AML-193 (cell line): ENCODE measurements around the gene PAK6.

ENCODE experiments used
- DNase-seq, 2 experiments: peaks; one replicate each; lab custom pipeline; 2025; lab: John Stamatoyannopoulos, UW

Gene PAK6

GRCh38 chr15:40276927-40277326 is 38.1 kb downstream of the PAK6 start:
- DNase-seq: no peak

DNA sequence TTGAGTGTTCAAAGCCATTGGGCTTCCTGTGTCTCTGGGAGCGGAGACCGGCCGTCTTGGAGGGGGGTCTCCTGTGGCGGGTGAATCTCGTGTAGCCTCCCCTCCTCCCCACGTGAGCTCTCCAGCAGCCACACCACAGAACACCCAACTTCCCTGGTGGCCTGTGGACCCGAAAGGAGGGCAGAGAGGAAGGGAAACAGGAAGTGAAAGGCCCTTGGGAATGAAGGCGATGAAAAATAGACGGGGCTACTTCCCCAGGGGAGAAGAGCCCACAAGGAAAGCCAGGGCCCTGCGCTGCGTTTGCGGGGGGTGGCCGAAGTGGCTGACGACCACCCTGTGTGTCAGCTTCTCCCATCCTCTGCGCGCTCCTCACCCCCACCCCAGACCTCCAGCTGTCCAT is 38.6 kb downstream of the PAK6 start:
- DNase-seq: no peak

DNA sequence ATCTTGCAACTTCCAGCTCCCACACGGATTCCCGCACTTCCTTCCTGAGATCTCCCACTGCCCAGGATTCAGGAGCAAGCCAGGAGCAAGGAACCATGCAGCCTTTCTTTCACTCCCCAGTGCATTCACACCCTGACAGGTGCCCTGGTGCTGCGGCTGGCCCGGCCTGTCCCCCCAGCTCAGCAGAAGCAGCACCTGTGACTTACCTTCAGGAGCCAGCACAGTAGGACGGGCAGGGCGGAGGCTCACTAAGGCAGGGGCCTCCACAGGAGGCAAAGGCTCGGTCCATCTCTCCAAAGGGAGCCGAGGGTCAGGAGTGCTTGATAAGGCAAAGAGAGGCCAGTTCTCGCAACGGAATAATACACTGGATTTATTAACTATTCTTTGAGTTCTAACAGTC is 39.2 kb downstream of the PAK6 start:
- DNase-seq: no peak

DNA sequence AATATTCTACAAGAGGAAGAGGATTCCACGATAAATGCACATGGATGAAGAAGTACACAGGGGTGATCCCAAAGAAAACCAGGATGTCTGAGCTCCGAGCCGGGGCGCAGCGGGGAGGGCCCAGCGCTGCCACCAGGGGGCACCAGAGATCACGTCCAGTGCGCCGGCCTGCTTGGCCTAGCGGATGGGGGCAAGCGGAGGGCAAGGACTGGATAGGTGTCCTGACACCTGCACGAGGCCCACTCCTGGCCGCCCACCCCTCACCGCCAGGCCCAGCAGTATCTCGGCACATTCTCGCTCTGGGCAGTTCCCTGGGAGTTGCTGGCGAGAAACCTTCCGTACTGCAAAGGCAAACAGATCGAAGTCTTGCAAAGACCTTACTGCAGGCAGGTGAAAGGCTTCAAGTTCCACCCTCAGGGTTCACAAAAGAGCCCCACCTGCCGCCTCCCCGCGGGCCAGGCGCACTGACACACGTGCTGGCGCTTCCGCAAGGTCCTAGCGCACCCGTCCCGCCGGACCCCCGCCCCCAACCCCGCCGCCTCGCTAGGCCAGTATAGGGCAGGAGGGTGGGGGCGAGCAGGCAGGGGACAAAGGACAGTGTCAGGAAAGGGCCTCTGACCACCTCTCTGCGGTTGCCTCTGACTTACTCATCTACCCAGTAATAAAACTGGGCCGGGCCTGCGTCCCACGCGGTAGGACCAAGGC is 40.7 kb downstream of the PAK6 start:
- DNase-seq: peak; percentile 8 to 31

- no peak for DNase-seq
Observed at GRCh38 chr15:40280260-40281056, 41.6 kb downstream of the PAK6 start.

GRCh38 chr15:40281057-40281800 is 42.4 kb downstream of the PAK6 start:
- no peak for DNase-seq

DNA sequence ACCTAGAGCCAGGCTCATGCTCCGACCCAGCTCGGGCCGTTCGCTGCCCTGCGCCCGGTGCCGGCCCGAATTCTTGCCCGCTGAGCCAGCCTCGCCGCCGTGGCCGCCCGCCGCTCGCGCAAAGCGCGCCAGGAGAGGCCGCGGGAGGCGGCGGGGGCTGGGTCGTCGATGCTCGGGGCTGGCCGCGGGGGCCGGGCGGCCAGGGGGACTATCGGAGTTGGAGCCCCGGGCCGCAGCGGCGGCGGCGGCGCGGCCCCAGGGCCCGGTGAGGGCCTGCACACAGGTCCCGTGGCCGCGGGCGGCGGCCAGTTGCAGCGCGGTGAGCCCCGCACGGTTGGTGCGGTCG is 42.9 kb downstream of the PAK6 start:
- no peak for DNase-seq

DNA sequence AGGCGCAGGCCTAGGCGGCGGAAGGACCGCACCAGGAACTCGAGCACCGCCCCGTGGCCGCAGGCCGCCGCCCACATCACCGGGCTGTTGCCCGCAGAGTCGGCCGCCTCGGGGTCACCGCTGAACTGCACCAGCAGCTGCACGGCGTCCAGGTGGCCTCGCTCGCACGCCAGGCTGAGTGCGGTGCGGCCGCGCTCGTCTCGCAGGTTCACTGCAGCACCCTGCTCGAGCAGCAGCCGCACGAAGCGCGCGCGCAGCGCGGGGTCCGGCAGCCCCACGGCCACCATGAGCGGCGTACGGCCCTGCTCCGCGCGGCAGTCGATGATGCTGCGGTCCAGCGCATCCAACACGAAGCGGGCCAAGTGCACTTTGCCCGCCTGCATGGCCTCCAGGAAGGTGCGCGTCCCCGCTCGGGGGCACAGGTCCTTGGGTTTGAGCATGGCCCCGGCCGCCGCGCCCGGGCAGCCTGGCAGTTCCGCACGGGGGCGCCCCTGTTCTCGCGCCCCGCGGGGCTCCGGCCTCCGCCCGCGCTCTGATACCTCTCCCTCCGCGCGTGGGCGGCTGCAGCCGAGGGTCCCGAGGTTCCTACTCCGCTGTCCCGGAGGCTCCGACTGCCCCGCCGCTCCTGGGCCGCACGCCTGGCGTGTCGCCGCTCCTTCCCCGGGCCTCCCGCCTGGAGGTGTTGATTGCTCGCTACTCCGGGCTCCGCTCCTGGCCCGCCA is 43.4 kb downstream of the PAK6 start:
- peak; percentile 40 to 41 for DNase-seq

DNA sequence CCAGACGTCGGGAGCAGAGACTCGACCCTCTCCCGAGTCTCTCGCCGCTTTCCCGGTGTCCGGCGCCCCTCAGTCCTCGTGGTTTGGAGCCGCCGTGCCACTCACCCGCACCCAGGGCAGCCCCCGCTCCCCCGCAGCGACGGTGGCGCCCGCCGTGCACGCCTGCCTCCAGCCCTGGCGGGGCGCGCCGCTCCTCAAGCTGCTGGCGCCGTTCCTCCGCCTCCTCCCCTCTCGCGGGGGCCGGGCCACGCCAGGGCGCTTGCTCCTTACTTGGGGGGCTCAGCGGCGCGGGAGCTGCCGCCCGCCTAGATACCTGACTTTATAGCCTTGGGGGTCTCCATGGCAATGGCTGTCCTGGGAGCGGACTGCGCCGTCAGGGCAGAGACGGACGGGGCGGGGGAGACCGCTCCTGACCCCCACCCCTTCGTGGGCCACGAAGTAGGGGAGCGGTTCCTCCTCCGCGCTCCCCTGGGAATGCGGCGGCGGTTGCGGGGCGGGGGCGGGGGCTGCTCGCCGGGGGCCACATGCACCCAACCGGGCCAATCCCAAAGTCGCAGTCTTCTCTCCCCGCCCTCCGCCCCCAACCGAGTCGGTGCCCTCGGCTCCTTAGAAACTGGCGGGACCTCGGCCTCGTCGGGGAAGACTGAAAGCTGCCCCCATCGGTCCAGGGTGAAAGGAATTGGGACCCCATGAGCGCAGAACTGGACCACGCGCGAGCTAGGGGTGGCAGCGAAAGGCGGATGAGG is 44.2 kb downstream of the PAK6 start, which contains the start of gene ANKRD63:
Gene ANKRD63 (minus strand): TSS at position 196 of the 746 bp plus-strand sequence. CDS start 478 bp downstream, outside the sequence.
- DNase-seq: peak in 1 of 2 experiments; percentile 35

- no peak for DNase-seq
Observed at GRCh38 chr15:40283615-40284300, 44.9 kb downstream of the PAK6 start.

- no peak for DNase-seq
Observed at GRCh38 chr15:40285151-40285550, 46.3 kb downstream of the PAK6 start.

- DNase-seq: no peak
Observed at GRCh38 chr15:40285554-40286011, 46.7 kb downstream of the PAK6 start.

DNA sequence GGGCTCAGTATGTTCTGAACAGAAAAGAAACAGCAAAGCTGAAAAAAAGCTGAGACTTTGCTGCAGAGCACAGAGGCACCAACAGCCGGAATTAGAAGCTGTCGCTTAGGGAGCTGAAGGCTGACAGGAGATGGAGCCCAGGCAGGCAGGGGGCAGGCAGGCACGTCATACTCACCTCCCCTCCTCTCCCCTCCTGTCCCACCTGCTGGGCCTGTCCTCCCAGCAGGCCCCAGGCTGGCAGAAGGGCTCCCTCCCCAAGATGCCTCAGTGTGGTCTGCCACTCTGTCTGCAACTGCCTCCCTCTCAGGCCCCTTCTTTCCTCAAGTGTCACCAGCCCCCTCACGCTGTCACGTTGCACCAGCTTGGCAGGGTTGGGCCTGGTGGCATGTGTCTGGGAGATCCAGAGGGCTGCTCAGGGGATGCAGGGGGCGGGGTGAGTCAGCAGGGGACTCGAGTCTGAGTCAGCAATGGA is 47.2 kb downstream of the PAK6 start:
- DNase-seq: no peak

DNA sequence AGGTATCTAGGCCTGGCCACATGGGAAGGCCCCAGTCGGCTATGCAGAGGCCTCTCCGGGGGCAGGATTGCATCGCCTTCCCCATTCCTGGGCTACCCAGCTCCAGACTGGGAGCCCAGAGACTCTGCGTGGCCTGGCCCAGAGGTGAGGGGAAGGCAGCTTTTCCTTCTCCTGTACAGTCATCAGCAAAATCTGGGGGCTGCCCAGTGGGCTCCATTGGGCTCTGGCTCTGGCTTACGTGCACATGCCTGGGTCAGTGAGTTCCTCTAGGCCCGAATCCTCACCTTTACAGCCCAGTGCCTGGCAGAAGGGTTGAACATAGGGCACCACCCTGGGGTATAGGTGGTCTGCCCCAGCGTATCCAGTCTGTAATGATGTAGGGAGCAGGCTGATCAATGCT is 47.9 kb downstream of the PAK6 start:
- DNase-seq: no peak

- no peak for DNase-seq
Observed at GRCh38 chr15:40287505-40287904, 48.6 kb downstream of the PAK6 start.

DNA sequence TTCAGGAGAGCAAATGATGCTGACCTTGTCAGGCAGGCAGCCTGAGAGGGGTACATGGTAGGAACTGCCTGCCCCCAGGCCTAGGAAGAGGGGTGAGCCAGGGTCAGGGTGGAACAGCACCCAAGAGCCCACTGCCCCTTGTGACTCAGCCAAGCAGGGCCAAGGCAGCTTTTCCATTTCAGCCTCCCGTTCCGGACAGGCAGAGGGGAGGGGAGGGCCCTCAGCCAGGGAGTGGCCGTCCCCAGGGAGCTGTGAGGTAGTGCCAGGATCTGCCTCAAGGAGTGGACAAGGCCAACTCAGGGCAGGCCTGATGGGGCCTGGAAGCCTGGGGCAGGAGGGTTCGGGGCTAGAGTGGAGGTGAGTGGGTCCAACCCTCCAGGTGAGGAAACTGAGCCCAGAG is 49.1 kb downstream of the PAK6 start:
- no peak for DNase-seq

DNA sequence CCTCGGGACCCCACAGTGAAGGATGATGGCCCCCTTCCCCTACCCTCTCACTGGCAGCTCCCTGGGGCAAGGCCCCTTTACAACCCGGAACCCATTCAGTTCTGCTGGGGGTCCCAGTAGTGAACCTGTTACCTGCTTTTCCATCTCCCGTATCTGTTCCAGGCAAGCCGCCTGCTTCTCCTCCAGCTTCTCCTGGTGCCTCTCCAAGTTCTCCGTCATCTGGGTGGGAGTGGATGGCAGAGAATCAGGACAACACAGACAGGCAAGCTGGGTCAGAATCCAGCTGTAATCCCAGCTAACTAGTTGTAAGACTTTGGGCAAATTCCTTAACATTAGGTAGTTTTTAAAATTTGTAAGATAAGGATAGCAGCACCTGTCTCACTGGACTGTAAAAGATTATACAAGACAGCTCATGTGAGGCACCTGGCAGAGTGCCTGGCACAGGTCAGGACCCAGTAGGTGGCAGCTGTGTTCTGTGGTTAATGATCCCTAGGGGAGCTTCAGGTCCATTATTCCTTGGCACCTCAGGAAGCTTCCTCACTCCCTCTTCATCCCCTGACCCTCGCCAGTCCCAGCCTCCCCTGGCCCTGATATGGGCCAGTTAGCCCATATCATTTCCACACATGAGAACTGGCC is 50.4 kb downstream of the PAK6 start:
- no peak for DNase-seq

DNA sequence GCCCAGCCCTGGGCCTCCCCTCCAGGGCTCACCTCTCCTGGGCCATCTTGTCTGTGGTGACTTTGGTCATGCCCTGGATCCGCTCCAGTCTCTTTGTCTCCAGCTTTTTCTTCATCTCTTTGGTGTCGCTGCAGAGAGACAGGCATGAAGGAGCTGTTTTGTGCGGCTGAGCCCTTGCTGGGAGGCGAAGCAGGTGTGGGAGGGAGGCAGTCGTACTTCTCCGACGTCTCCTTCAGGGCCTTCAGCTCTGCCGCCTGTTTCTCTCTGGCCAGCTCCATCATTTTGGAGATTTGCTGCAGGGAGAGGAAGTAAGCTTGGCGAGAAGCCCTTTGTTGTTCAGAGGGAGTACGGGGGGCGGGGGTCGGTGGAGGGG is 51.7 kb downstream of the PAK6 start:
- DNase-seq: no peak

- DNase-seq: no peak
Observed at GRCh38 chr15:40290918-40291574, 52.2 kb downstream of the PAK6 start.

DNA sequence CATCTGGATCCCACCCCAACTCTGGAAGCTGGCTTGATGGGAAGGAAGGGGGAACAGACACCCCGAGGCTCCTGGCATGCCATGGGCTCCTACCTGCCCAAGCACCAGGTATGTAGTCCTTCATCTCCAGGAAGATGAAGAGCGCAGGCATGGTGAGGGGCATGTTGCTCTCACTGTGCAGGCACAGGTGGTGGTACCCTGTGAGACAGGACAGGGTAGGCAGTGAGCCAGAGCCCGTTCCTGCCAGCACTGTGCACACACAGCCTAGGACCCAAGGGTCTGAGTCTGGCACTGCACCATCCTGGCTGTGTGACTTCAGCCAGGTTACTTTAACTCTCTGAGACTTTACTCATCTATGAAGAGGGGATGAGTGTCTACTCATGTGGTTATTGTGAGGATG is 53.4 kb downstream of the PAK6 start:
- DNase-seq: no peak
